GM21576 (cell line): ENCODE measurements around the gene ARHGAP15.

Experiments used
- ATAC-seq: cut with Tn5 transposase; IDR thresholded peaks from one replicate; pipeline ENCODE4 v1.9.1; 2021; ENCODE audit warnings: mild to moderate bottlenecking, moderate library complexity; ENCODE audit not compliant: unreplicated experiment

Gene ARHGAP15

GRCh38 chr2:143560724-143561123, 431.5 kb downstream of the ARHGAP15 start:
- ATAC-seq, result no peak

DNA sequence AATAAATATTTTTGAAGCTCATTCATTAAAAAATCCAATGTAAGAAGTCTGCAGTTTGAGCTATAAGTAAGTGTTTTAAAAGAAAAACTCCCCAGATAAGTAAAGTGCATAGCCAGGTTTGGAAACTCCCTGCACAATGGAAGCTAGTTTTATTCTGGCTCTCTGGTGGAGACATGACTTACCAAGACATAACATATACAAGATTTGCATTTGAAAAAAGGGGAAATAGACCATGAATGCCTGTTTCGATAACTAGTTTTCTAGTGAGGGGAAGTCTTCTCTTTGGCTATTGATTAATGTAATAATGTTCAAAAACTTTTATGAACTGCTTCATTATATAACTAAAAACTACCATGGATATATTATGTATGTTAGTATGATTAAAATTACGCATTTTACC, 435.2 kb downstream of the ARHGAP15 start:
- ATAC-seq, result peak; percentile 96

DNA sequence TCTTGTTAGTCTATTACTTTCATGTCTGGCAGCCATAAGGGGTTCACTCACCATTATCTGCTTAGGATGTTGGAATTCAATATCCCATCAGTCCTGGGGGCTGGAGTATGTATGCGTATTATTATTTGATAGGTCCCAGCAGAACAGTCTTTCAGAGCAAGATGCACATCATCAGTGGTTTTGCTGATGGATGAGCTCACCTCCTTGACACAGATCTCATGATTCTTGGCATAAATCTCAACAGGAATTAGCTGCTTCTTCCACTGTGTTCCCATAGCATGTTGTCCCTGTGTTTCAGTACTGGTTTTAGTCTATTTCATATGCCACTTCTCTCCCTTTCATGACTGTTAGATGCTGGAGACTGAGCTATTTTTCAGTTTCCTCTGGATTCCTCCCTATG, 442.5 kb downstream of the ARHGAP15 start:
- no peak for ATAC-seq

DNA sequence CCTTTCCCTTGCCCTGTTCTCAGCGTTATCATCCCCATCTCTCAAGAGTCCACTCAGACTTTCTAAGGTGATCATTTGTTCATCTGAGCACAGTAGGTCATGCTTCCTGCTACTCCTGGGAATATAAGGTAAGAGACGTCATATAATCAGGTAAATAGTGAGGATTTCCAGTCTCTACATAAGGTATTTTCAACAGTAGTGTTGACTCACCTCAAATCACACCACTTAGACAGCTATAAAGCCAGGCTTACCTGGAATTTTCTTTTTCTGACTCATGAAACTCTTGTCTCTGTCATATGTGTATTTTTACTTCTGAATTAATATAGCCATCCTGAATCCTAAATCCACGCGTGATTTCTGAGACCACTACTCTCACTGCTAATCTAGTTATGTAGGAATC, 443.2 kb downstream of the ARHGAP15 start:
- ATAC-seq, result no peak

- ATAC-seq, result no peak
Observed at GRCh38 chr2:143574069-143574468, 444.9 kb downstream of the ARHGAP15 start.

GRCh38 chr2:143575340-143575739, 446.1 kb downstream of the ARHGAP15 start:
- ATAC-seq, result no peak

- no peak for ATAC-seq
Observed at GRCh38 chr2:143577489-143577888, 448.3 kb downstream of the ARHGAP15 start.

GRCh38 chr2:143579456-143579855, 450.2 kb downstream of the ARHGAP15 start:
- no peak for ATAC-seq

GRCh38 chr2:143581134-143581533, 451.9 kb downstream of the ARHGAP15 start:
- no peak for ATAC-seq

DNA sequence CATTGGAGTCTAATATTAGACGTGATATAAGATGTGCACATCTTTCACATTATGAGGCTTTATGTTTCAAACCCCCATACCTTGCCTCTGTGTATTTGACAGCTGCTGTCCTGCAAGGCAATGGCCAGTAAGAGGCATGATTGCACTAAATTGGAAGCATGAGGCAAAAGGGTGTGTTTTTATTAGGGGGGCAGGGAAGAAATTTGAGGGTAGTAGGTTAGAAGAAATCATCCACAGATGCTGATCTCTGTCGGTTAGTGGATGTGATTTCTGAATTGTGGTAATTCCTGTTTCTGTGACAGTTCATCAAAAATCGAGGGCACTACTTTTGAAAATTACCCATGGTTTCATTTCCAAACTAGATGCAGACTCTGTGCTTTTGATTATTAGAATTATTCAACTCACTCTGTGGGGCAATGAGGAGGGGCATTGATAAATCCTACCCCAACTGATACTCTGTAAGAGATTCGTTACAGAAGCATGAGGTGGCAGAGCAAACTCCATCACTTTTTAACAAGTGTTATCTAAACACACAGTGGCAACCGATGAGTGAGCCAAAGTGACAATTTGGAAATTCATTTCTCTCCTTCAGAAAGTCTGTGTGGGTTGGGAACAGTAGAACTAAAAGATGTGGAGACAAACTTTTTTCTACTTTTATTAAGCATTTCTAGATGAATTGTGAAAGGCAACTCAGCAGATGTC, 453.0 kb downstream of the ARHGAP15 start:
- no peak for ATAC-seq

DNA sequence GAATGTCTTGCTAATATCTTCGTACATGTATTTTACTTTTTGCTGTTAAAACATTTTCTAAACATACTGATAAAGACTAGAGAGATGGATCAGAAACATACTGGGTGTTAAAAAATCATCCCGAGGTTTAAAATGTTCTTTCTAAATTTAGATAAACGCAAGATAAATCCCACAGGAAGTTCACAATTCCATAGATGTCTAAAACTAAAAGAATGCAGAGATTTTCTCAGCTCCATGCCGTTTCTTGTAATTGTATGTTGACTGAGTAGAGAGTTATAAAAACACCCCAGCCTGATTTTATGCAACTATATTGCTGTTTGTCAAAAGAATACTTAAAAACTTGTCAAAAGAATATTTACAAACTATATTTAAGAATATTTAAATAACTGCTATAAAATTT, 455.7 kb downstream of the ARHGAP15 start:
- no peak for ATAC-seq

GRCh38 chr2:143586119-143586518, 456.9 kb downstream of the ARHGAP15 start:
- ATAC-seq, result no peak

DNA sequence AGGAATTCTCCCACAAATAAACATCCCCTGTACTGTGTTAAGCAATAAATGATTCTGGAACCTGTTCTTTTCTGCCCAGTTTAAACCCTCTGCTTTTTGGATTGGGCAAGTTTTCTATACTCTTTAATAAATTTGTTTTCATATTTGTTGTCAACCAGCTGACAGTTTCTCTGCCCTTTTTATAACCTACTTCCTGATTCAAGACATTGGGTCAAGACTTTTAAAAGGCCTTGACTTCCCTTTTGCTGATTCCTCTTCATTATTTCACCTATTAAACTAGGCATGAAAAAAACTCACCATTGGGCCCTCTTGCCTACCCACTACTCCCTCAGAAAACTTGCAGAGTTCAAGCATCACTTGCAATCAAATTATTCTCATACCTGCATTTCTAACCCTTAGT, 459.5 kb downstream of the ARHGAP15 start:
- no peak for ATAC-seq

DNA sequence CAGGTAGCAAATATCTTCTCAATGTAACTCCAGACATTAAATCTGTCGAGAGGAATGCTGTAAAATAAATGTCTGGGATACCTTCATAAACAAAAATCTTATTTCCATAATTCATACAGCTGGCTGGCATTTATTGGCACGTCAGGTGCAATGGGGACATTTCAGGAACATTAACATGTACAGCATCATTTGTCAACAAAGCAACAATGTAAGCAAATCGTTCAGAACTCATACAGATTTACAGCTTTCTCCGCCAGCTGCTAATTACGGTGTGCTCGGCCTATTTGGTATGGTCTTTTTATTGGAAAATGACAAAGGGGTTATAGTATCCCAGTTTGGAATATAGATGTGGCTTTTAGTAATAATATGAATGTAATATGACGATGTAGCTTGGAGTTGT, 464.9 kb downstream of the ARHGAP15 start:
- no peak for ATAC-seq

DNA sequence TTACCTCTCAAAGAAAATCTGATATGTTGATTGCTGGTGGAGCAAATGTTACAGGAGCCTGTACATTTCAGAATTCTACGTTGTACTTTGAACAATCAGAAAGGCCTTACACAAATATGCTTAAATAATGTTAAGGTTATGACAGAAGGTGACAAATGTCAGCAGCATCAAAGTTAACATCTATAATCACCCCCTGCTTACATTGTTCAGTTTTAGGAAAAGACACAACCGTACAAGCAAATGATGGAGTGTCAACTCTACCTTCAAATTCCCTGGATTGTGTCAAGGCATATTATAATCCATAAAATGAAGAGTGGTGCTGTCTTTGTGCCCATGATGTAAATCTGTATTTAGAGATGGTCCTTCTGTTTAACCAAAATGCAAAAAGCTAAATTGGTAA, 465.5 kb downstream of the ARHGAP15 start:
- no peak for ATAC-seq

GRCh38 chr2:143600116-143600515, 470.9 kb downstream of the ARHGAP15 start:
- ATAC-seq, result no peak

DNA sequence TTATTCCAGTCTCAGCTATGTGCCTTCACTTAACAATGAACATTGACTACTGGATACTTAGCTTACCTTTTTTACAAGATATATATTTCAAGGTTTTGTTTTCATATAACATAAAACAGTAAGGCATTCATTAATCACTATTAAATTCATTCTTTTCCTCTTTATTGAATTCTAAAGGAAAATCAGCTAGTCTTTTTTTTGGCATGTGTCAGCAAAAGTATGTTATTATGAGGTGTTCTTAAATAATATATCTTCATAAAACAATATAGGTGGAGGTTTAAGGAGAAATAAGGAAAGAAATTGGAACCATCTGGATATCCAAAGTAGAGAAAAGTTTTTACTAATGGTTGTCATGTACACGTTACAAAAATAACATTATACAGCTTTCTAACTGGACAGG, 472.6 kb downstream of the ARHGAP15 start:
- ATAC-seq, result no peak

- ATAC-seq, result no peak
Observed at GRCh38 chr2:143603035-143603655, 473.9 kb downstream of the ARHGAP15 start.

DNA sequence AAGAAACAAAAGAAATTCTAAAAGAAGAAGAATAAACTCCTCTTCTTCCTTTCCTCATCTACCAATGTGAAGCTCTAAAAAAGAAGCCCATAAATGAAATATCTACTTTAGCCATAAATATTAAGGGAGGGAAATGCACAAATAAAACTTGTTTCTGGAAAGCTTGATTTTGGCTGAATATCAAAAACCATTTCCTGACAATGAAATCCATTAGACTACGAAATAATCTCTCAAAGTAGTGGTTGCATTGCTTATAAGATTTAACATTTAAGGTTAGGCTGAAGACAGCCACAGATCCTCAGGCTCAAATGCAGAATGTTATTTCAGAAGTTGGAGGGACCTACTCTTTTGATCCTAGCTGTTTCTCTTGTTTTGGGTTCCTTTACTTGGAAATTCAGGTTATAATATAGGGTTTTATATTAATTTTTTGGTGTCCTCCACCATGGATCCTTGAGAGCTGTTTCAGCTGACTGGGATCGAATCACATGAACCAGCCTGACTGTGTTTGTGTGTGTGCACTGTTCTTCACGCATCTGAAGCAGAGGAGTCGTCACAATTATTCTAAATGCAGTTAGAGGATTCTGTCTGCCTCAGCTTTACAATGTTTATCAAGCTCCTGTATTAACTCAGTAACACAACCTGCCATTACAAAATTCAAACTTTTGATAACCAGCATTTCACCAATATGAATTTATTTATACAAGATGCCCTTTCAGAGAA, 474.8 kb downstream of the ARHGAP15 start:
- no peak for ATAC-seq

DNA sequence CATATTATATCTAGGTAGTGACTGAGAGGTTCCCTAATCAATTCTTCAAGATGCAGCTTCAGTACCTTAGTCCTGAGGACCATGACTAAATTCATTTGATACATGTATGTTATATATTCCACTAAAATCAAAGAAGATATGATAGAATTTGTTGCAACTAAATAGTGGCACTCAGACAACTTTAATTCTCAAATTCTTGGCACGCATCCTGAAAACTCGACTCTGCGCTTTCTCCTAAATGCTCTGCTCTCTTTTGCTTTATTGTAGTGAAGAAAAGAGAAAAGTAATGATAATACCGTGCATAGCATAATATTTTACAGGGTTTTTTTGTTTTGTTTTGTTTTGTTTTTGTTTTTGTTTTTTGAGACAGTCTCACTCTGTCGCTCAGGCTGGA, 475.3 kb downstream of the ARHGAP15 start:
- no peak for ATAC-seq

DNA sequence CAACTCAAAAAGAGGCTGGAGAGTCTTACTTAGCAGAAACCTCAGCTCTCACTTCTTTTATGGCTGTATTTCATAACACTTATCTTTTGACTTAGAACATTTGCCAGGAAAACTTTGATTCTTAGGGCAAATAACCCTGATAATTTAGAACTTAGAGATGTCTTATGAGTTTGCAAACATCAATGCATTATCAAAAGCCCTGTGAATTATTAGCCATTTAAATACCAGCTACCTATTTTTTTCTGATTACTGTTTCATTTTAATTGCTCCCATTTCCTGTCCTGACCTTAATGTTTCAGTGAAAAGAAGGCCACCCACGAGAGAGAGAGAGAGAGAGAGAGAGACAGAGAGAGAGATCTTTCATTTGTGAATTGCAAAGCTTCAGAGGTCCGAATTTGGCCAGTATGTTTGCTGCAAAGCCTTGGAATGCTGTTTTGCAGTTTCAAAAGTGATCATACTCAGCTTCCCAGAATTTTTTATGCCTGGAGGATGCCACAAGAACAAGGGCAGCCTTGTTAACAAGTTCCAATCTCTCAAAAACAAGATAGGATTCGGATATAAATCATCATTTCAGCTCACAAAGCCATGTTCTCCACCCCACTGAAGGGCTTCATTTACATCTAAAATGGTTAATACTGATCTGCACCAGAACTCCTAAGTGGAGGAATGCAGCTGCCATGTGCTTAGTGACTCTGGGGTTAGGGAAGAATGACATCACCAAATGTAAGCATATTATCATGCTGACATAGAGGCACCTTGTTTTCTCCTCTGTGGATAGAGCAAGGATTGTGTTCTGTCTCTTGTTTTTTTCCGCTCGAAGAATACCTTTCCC, 478.2 kb downstream of the ARHGAP15 start:
- ATAC-seq, result no peak
